PC-9 (cell line): ENCODE measurements around the gene TFIP11.

Experiments used
- CTCF ChIP-seq: fragments of 200-600 bp; sonication (generic); conservative IDR thresholded peaks from 2 replicates; pipeline ENCODE4 v1.6.1; 2017; ENCODE audit warnings: mixed run types, antibody characterized with exemption, mild to moderate bottlenecking, moderate library complexity
- EZH2 ChIP-seq: fragments of 200-600 bp; sonication (generic); IDR thresholded peaks from 2 replicates; pipeline ENCODE4 v1.8.0; 2017; ENCODE audit warnings: antibody characterized with exemption, low read depth

GRCh38 chr22:26550498-26551033 is 38.3 kb upstream of the TFIP11 start:
- TF ChIP-seq CTCF (no peak), EZH2 (no peak)
